ENCODE results near the gene KRT1.

The KRT1 gene

GRCh38 chr12:52636592-52637258 is 43.5 kb downstream of the KRT1 start:
- Histone ChIP-seq H3K27ac (ENCODE audit: low read depth, low read length) (no peak overlapping the region), H3K27me3 (ENCODE audit: control insufficient read depth, insufficient read depth, low read length) (no peaks in the 10 kb centered on the region), H3K4me3 (ENCODE audit: low read length) (no peak overlapping the region), H3K4me1 (ENCODE audit: control insufficient read depth, insufficient read depth, low read length) (no peaks in the 10 kb centered on the region), H3K9ac (ENCODE audit: low read length) (no peak overlapping the region), H3K36me3 (ENCODE audit: control insufficient read depth, insufficient read depth, low read length) (no peaks in the 10 kb centered on the region)

- Histone ChIP-seq H3K4me1 (ENCODE audit: control insufficient read depth, insufficient read depth, low read length) (no peaks in the 10 kb centered on the region), H3K9ac (ENCODE audit: low read length) (no peak overlapping the region), H3K36me3 (ENCODE audit: control insufficient read depth, insufficient read depth, low read length) (no peaks in the 10 kb centered on the region), H3K27ac (ENCODE audit: low read depth, low read length) (no peak overlapping the region), H3K27me3 (ENCODE audit: control insufficient read depth, insufficient read depth, low read length) (no peaks in the 10 kb centered on the region), H3K4me3 (ENCODE audit: low read length) (no peak overlapping the region)
Observed at GRCh38 chr12:52636189-52636588, 44.0 kb downstream of the KRT1 start.

GRCh38 chr12:52634266-52635056 is 45.7 kb downstream of the KRT1 start:
- H3K9ac ChIP-seq (ENCODE audit: low read length) = no peak overlapping the region
- no peak overlapping the region for H3K27ac ChIP-seq (ENCODE audit: low read depth, low read length)
- no peaks in the 10 kb centered on the region for H3K27me3 ChIP-seq (ENCODE audit: control insufficient read depth, insufficient read depth, low read length)
- H3K4me3 ChIP-seq (ENCODE audit: low read length) = no peak overlapping the region
- no peaks in the 10 kb centered on the region for H3K36me3 ChIP-seq (ENCODE audit: control insufficient read depth, insufficient read depth, low read length)
- H3K4me1 ChIP-seq (ENCODE audit: control insufficient read depth, insufficient read depth, low read length) = no peaks in the 10 kb centered on the region

GRCh38 chr12:52633383-52633782 is 46.8 kb downstream of the KRT1 start:
- no peaks in the 10 kb centered on the region for H3K4me1 ChIP-seq (ENCODE audit: control insufficient read depth, insufficient read depth, low read length)

GRCh38 chr12:52632656-52633055 is 47.6 kb downstream of the KRT1 start:
- Histone ChIP-seq H3K4me3 (ENCODE audit: low read length) (no peak overlapping the region), H3K27ac (ENCODE audit: low read depth, low read length) (no peak overlapping the region), H3K9ac (ENCODE audit: low read length) (no peak overlapping the region), H3K4me1 (ENCODE audit: control insufficient read depth, insufficient read depth, low read length) (no peaks in the 10 kb centered on the region), H3K27me3 (ENCODE audit: control insufficient read depth, insufficient read depth, low read length) (no peaks in the 10 kb centered on the region), H3K36me3 (ENCODE audit: control insufficient read depth, insufficient read depth, low read length) (no peaks in the 10 kb centered on the region)

More at GRCh38 chr12:52633383-52633782, 46.8 kb downstream of the KRT1 start:
- H3K4me3 ChIP-seq (ENCODE audit: low read length) = no peak overlapping the region
- H3K9ac ChIP-seq (ENCODE audit: low read length) = no peak overlapping the region
- H3K36me3 ChIP-seq (ENCODE audit: control insufficient read depth, insufficient read depth, low read length) = no peaks in the 10 kb centered on the region
- no peak overlapping the region for H3K27ac ChIP-seq (ENCODE audit: low read depth, low read length)
- H3K27me3 ChIP-seq (ENCODE audit: control insufficient read depth, insufficient read depth, low read length) = no peaks in the 10 kb centered on the region

GRCh38 chr12:52631676-52632459 is 48.3 kb downstream of the KRT1 start:
- Histone ChIP-seq H3K4me3 (ENCODE audit: low read length) (no peak overlapping the region), H3K36me3 (ENCODE audit: control insufficient read depth, insufficient read depth, low read length) (no peaks in the 10 kb centered on the region), H3K9ac (ENCODE audit: low read length) (no peak overlapping the region), H3K27me3 (ENCODE audit: control insufficient read depth, insufficient read depth, low read length) (no peaks in the 10 kb centered on the region), H3K27ac (ENCODE audit: low read depth, low read length) (no peak overlapping the region), H3K4me1 (ENCODE audit: control insufficient read depth, insufficient read depth, low read length) (no peaks in the 10 kb centered on the region)

GRCh38 chr12:52631264-52631663 is 48.9 kb downstream of the KRT1 start:
- H3K4me1 ChIP-seq (ENCODE audit: control insufficient read depth, insufficient read depth, low read length) = no peaks in the 10 kb centered on the region
- H3K4me3 ChIP-seq (ENCODE audit: low read length) = no peak overlapping the region
- H3K27ac ChIP-seq (ENCODE audit: low read depth, low read length) = no peak overlapping the region
- no peak overlapping the region for H3K9ac ChIP-seq (ENCODE audit: low read length)
- H3K36me3 ChIP-seq (ENCODE audit: control insufficient read depth, insufficient read depth, low read length) = no peaks in the 10 kb centered on the region
- H3K27me3 ChIP-seq (ENCODE audit: control insufficient read depth, insufficient read depth, low read length) = no peaks in the 10 kb centered on the region

- Histone ChIP-seq H3K4me1 (ENCODE audit: control insufficient read depth, insufficient read depth, low read length) (no peaks in the 10 kb centered on the region), H3K9ac (ENCODE audit: low read length) (no peak overlapping the region), H3K27ac (ENCODE audit: low read depth, low read length) (no peak overlapping the region), H3K4me3 (ENCODE audit: low read length) (no peak overlapping the region), H3K27me3 (ENCODE audit: control insufficient read depth, insufficient read depth, low read length) (no peaks in the 10 kb centered on the region), H3K36me3 (ENCODE audit: control insufficient read depth, insufficient read depth, low read length) (no peaks in the 10 kb centered on the region)
Observed at GRCh38 chr12:52630599-52631200, 49.5 kb downstream of the KRT1 start.

GRCh38 chr12:52630008-52630500 is 50.2 kb downstream of the KRT1 start:
- H3K9ac ChIP-seq (ENCODE audit: low read length) = no peak overlapping the region
- no peak overlapping the region for H3K4me3 ChIP-seq (ENCODE audit: low read length)
- H3K27me3 ChIP-seq (ENCODE audit: control insufficient read depth, insufficient read depth, low read length) = no peaks in the 10 kb centered on the region
- H3K36me3 ChIP-seq (ENCODE audit: control insufficient read depth, insufficient read depth, low read length) = no peaks in the 10 kb centered on the region
- H3K27ac ChIP-seq (ENCODE audit: low read depth, low read length) = no peak overlapping the region
- no peaks in the 10 kb centered on the region for H3K4me1 ChIP-seq (ENCODE audit: control insufficient read depth, insufficient read depth, low read length)

- Histone ChIP-seq H3K9ac (ENCODE audit: low read length) (no peak overlapping the region), H3K36me3 (ENCODE audit: control insufficient read depth, insufficient read depth, low read length) (no peaks in the 10 kb centered on the region), H3K4me3 (ENCODE audit: low read length) (no peak overlapping the region), H3K27me3 (ENCODE audit: control insufficient read depth, insufficient read depth, low read length) (no peaks in the 10 kb centered on the region), H3K4me1 (ENCODE audit: control insufficient read depth, insufficient read depth, low read length) (no peaks in the 10 kb centered on the region), H3K27ac (ENCODE audit: low read depth, low read length) (no peak overlapping the region)
Observed at GRCh38 chr12:52629281-52630007, 50.8 kb downstream of the KRT1 start.

GRCh38 chr12:52628841-52629240 is 51.4 kb downstream of the KRT1 start:
- Histone ChIP-seq H3K4me1 (ENCODE audit: control insufficient read depth, insufficient read depth, low read length) (no peaks in the 10 kb centered on the region), H3K4me3 (ENCODE audit: low read length) (no peak overlapping the region), H3K9ac (ENCODE audit: low read length) (no peak overlapping the region), H3K36me3 (ENCODE audit: control insufficient read depth, insufficient read depth, low read length) (no peaks in the 10 kb centered on the region), H3K27me3 (ENCODE audit: control insufficient read depth, insufficient read depth, low read length) (no peaks in the 10 kb centered on the region), H3K27ac (ENCODE audit: low read depth, low read length) (no peak overlapping the region)
